MCF 10A (cell line): ENCODE results near the gene CXCL10. TPM values are rescaled to one million over a fixed set of nuclear protein-coding genes. Genes with fewer than 3 reads are reported as not detected.

Experiments
- BruUV-seq: library from RNA; stranded (reverse); fragments of 400-500 nt; replicated peaks from 2 replicates; lab custom pipeline; 2021; lab: Mats Ljungman, UMichigan
- CTCF ChIA-PET: fragments of 300-600 bp; sonication (Branson Sonifier 250); formaldehyde crosslinking; extraction: SDS; loops from one replicate; lab custom pipeline; 2021; ENCODE audit warnings: antibody characterized with exemption, inconsistent platforms; lab: Yijun Ruan, JAX
- POLR2A ChIA-PET: fragments of 300-600, 350-650 bp; sonication (Branson Sonifier 250); formaldehyde crosslinking; extraction: SDS; loops from one replicate; lab custom pipeline; 2020; ENCODE audit warnings: antibody characterized with exemption, inconsistent platforms; lab: Yijun Ruan, JAX
- DNase-seq: peaks from one replicate; pipeline ENCODE4 v3.0.0-alpha.2; 2018; ENCODE audit not compliant: unreplicated experiment
- H3K27ac Mint-ChIP-seq: one replicate; pipeline ENCODE4 v1.8.0; 2022; ENCODE audit warnings: mild to moderate bottlenecking, low read depth, mixed read lengths; ENCODE audit not compliant: unreplicated experiment
- H3K27me3 Mint-ChIP-seq: one replicate; pipeline ENCODE4 v1.8.0; 2022; ENCODE audit warnings: mixed read lengths; ENCODE audit not compliant: insufficient read depth, unreplicated experiment
- H3K36me3 Mint-ChIP-seq: one replicate; pipeline ENCODE4 v1.8.0; 2022; ENCODE audit warnings: mild to moderate bottlenecking, moderate library complexity, mixed read lengths; ENCODE audit not compliant: insufficient read depth, unreplicated experiment
- H3K4me1 Mint-ChIP-seq: one replicate; pipeline ENCODE4 v1.8.0; 2022; ENCODE audit warnings: mixed read lengths; ENCODE audit not compliant: insufficient read depth, unreplicated experiment
- H3K4me3 Mint-ChIP-seq: one replicate; pipeline ENCODE4 v1.8.0; 2022; ENCODE audit warnings: mild to moderate bottlenecking, moderate library complexity, mixed read lengths; ENCODE audit not compliant: unreplicated experiment
- H3K9me3 Mint-ChIP-seq: one replicate; pipeline ENCODE4 v1.8.0; 2022; ENCODE audit warnings: mixed read lengths; ENCODE audit not compliant: unreplicated experiment
- intact Hi-C: fragments of 100-400 bp; cut with micrococcal nuclease; formaldehyde crosslinking; loops from 2 replicates; pipeline ENCODE4 v1.14.1; 2022
- total RNA-seq: library from RNA; stranded (reverse); gene quantifications from 2 replicates; pipeline ENCODE4 v1.2.3, GENCODE V29; 2022
- TF ChIP-seq, protein P1 (sequence below): fragments of 200-600 bp; IDR thresholded peaks from one replicate; pipeline ENCODE4 v1.8.0; 2022; ENCODE audit warnings: antibody characterized with exemption, mild to moderate bottlenecking; ENCODE audit not compliant: unreplicated experiment

CXCL10 gene
- total RNA-seq, 1 experiment from 2014 or later: not detected

DNA sequence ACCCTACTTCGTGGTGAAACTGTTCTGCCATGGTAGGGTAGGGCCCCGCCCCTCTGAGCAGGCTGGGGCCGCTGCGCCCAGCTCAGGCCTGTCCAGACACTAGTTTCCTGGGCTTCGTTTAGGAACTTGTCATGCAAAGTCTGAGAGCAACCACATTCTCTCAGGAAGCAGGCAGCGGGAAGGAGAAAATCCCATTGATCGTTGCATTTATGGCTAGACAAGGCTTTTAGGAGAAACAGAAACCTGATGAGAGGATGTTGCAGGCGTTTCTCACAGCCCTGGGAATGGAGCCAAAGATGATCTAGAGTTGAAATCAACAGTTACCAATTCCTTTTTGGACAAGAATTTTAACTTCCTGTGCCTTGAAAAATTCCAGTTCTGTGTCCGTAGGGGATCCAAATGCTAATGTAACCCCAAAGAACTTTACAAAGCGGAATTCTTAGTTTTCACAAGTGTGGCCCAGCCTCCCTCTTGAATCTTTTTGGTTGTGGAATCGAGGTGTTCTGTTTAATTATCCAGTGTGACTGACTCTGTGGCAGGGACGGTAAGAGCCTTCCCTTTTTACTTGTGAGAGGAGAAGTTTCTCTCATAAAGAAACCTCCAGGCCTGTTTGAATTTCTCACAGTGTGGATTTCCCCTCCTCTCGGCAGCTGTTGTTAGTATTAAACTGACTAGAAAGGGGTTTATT lies 11.5 kb downstream of the CXCL10 start:
- peaks cover 6% of the 10 kb centered on the region for H3K4me1 Mint-ChIP-seq
- peaks cover 10% of the 10 kb centered on the region for H3K27me3 Mint-ChIP-seq
- intact Hi-C loops: no loop called here
- TF ChIP-seq, protein P1, sequence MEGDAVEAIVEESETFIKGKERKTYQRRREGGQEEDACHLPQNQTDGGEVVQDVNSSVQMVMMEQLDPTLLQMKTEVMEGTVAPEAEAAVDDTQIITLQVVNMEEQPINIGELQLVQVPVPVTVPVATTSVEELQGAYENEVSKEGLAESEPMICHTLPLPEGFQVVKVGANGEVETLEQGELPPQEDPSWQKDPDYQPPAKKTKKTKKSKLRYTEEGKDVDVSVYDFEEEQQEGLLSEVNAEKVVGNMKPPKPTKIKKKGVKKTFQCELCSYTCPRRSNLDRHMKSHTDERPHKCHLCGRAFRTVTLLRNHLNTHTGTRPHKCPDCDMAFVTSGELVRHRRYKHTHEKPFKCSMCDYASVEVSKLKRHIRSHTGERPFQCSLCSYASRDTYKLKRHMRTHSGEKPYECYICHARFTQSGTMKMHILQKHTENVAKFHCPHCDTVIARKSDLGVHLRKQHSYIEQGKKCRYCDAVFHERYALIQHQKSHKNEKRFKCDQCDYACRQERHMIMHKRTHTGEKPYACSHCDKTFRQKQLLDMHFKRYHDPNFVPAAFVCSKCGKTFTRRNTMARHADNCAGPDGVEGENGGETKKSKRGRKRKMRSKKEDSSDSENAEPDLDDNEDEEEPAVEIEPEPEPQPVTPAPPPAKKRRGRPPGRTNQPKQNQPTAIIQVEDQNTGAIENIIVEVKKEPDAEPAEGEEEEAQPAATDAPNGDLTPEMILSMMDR: no peak
- no TSS peak for BruUV-seq
- no peak overlapping the region for H3K27ac Mint-ChIP-seq
- ChIA-PET POLR2A (no interaction called here), CTCF (interaction anchor here (2.7 kb wide), 1 partner anchor 16 kb away, joined by 7 read pairs; no protein-coding TSS in a partner anchor)
- no peaks in the 10 kb centered on the region for H3K36me3 Mint-ChIP-seq
- peak; percentile 9 for DNase-seq
- H3K9me3 Mint-ChIP-seq: no peaks in the 10 kb centered on the region
- H3K4me3 Mint-ChIP-seq: no peak overlapping the region

DNA sequence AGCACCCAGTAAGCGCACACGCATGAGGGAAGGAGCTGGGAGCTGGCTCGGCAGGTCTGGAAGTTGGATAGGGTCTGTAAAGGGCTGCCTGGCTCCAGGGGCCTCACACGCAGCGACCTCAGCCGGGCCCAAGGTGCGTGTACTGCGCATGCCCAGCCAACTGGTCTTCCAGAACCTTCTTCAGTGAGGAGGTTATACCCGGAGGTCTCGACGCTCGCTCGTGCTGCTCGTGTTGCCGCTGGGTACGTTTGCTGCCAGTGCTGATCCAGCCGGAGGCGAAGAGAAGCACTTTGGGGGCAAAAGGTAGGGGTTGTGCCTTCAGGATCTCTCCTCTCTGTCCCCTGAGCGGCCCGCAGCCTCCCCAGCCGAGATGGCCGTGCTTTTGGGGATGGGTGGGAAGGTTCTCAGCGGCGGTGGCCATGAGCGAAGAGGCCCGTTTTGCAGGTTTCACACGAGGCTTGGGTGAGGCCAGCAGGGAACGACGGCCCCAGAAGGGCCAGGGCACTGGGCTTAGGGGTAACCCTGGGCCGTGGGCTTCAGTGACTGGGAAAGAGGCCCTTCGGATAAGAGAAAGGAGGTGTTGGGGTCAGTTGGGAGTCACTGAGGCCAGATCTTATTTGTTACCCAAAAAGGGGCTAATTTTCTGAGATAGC lies 12.2 kb downstream of the CXCL10 start:
- POLR2A ChIA-PET: no interaction called here
- H3K36me3 Mint-ChIP-seq: no peaks in the 10 kb centered on the region
- CTCF ChIA-PET: interaction anchor here (2.7 kb wide), 1 partner anchor 15 kb away, joined by 7 read pairs; no protein-coding TSS in a partner anchor
- intact Hi-C loops: no loop called here
- no peak overlapping the region for H3K27ac Mint-ChIP-seq
- H3K4me3 Mint-ChIP-seq: no peak overlapping the region
- BruUV-seq: no TSS peak
- peaks cover 10% of the 10 kb centered on the region for H3K27me3 Mint-ChIP-seq
- TF ChIP-seq, protein P1: no peak
- H3K4me1 Mint-ChIP-seq: peaks cover 8% of the 10 kb centered on the region
- H3K9me3 Mint-ChIP-seq: no peaks in the 10 kb centered on the region
- no peak for DNase-seq

DNA sequence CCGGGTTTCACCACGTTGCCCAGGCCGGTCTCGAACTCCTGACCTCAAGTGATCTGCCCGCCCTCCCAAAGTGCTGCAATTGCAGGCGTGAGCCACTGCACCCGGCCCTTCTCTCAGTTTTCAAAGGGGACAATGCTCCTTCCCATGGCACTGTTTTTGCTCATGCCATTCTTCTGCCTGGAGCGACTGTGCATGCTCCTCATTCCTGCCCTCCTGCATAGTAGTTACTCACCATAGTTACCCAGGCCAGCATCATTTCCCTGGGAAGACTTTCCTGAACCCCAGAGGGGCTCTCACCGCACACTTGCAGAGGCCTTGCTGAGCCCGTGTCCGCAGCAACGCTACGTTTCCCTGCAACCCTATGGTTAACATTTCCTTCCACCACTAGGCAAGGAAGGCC lies 12.7 kb downstream of the CXCL10 start:
- H3K27me3 Mint-ChIP-seq: peaks cover 10% of the 10 kb centered on the region
- ChIA-PET CTCF (interaction anchor here (2.7 kb wide), 1 partner anchor 15 kb away, joined by 7 read pairs; no protein-coding TSS in a partner anchor), POLR2A (no interaction called here)
- H3K36me3 Mint-ChIP-seq: no peaks in the 10 kb centered on the region
- peaks cover 8% of the 10 kb centered on the region for H3K4me1 Mint-ChIP-seq
- BruUV-seq: no TSS peak
- H3K9me3 Mint-ChIP-seq: no peaks in the 10 kb centered on the region
- H3K27ac Mint-ChIP-seq: no peak overlapping the region
- DNase-seq: no peak
- intact Hi-C loops: no loop called here
- TF ChIP-seq, protein P1: no peak
- H3K4me3 Mint-ChIP-seq: no peak overlapping the region

DNA sequence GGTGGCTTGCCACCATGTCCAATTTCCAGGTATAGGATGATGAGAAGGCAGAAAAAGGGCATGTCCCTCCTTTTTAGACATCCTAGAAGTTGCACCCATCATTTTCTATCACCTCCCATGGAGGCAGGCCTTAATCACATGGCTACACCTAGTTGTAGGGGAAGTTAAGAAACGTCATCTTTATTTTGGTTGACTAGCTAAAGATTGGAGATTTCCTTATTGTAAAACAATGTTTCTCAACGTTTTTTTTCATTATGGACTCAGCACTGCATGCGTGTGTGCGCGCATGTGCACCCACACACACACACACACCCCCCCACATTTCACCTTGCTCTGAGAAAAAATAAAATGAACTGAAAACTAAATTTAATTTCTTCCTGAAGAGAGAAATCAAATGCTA lies 14.0 kb downstream of the CXCL10 start:
- ChIA-PET POLR2A (interaction anchor here (0.6 kb wide), 1 partner anchor 53 kb away, joined by 3 read pairs; no protein-coding TSS in a partner anchor), CTCF (interaction anchor here (0.9 to 2.7 kb wide), 5 partner anchors 12 to 77 kb away, joined by 3 to 7 read pairs (median 6); no protein-coding TSS in a partner anchor)
- peaks cover 8% of the 10 kb centered on the region for H3K4me1 Mint-ChIP-seq
- H3K27me3 Mint-ChIP-seq: peaks cover 10% of the 10 kb centered on the region
- H3K36me3 Mint-ChIP-seq: no peaks in the 10 kb centered on the region
- TF ChIP-seq, protein P1: no peak
- H3K9me3 Mint-ChIP-seq: no peaks in the 10 kb centered on the region
- no peak overlapping the region for H3K27ac Mint-ChIP-seq
- intact Hi-C loops: no loop called here
- no TSS peak for BruUV-seq
- no peak for DNase-seq
- no peak overlapping the region for H3K4me3 Mint-ChIP-seq
